Tibial artery (tissue), 4 donors: Measurements from ENCODE around the gene ZAP70.

ENCODE experiments used
- DNase-seq, 2 donors: peaks; one replicate each; pipeline ENCODE4 v3.0.0-alpha.2; 2019
- H3K27ac ChIP-seq, 2 donors: fragments of 200-600 bp; sonication (generic) in 1 of 2; 1 replicate in 1 of 2; 2 replicates in 1 of 2; pipeline ENCODE4 v1.5.1; 2018 to 2019; ENCODE audit warnings: mild to moderate bottlenecking in 1 of 2
- H3K27me3 ChIP-seq, 2 donors: fragments of 200-600 bp; sonication (generic) in 1 of 2; one replicate each; pipeline versions ENCODE4 v1.5.1 to v1.6.0; 2016 to 2019
- H3K36me3 ChIP-seq, 3 donors: fragments of 200-600 bp; sonication (generic) in 2 of 3; one replicate each; pipeline ENCODE4 v1.5.1; 2016 to 2019; ENCODE audit warnings: mild to moderate bottlenecking in 2 of 3
- H3K4me1 ChIP-seq, 4 donors: fragments of 200-600 bp; sonication (generic) in 2 of 4; 1 replicate in 3 of 4; 2 replicates in 1 of 4; pipeline ENCODE4 v1.5.1; 2016 to 2019
- H3K4me3 ChIP-seq, 2 donors: fragments of 200-600 bp; sonication (generic) in 1 of 2; 1 replicate in 1 of 2; 2 replicates in 1 of 2; pipeline ENCODE4 v1.5.1; 2018 to 2019; ENCODE audit warnings: mild to moderate bottlenecking in 2 of 2
- H3K9me3 ChIP-seq, 3 donors: fragments of 200-600 bp; sonication (generic) in 1 of 3; one replicate each; pipeline ENCODE4 v1.5.1; 2016 to 2019
- CTCF ChIP-seq, 2 experiments: fragments of 200-600 bp in 1 of 2; fragments of 450-650 bp in 1 of 2; IDR thresholded peaks; one replicate each; pipeline ENCODE4 v1.5.1; 2017 to 2019; ENCODE audit warnings: antibody characterized with exemption in 2 of 2, mild to moderate bottlenecking in 1 of 2, moderate library complexity in 1 of 2
- intact Hi-C: fragments of 100-400 bp; cut with DNase I; formaldehyde crosslinking; loops from one replicate; pipeline ENCODE4 v1.15.0; 2023; ENCODE audit warnings: low total_unique reads

ZAP70 gene

DNA sequence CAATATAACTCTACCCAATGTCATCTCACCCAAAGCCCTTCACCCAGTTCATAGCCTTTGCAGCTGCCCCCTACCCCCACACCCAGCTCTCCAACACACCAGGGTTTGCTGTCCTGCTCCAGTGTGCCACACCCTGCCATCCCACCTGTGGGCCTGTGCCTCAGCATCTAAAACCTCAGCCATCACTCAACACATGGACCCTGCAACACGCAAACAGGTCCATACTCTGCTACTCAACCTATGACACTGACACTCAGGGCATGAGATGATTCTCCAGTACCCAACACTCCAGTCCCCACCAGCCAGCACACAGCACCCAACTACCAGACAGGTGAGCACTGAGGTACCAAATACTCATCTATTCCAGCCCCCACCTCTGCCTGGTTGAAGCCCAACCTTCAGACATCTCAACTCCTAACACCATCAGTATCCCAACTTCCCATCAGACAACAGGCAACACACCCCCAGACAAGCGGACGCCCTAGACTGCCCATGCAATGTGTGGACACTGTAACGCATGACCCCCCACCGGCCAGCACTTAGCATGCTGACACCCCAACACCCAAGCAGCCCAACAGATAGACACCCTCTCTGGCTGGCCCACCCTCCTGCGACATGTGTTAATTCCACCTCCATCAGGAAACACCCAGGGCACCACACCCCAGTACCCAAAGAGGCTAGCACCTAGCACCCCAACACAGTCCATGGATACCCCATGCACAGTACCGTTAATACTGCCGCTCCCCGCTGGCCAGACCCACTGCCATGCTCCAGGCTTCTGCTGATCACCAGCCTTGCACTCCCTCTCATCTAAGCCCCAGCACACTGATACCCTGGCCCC lies 25.0 kb downstream of the ZAP70 start:
- peak in 1 of 2 donors; percentile 50 for DNase-seq
- H3K4me1 ChIP-seq: no peaks in the 10 kb centered on the region
- no peaks in the 10 kb centered on the region for H3K9me3 ChIP-seq
- no peak overlapping the region for H3K4me3 ChIP-seq
- TF ChIP-seq CTCF (IDR thresholded peaks at IDR 0.05): no peak
- H3K36me3 ChIP-seq: no peaks in the 10 kb centered on the region
- intact Hi-C loops: no loop called here
- H3K27ac ChIP-seq: no peak overlapping the region
- H3K27me3 ChIP-seq: peaks cover 0 to 19% of the 10 kb centered on the region in 2 donors

- H3K4me3 ChIP-seq: no peak overlapping the region
- DNase-seq: peak in 1 of 2 donors; percentile 54
- no peak overlapping the region for H3K27ac ChIP-seq
- peaks cover 0 to 19% of the 10 kb centered on the region in 2 donors for H3K27me3 ChIP-seq
- peaks cover 7 to 8% (median 7%) of the 10 kb centered on the region in 3 donors for H3K36me3 ChIP-seq
- H3K4me1 ChIP-seq: no peaks in the 10 kb centered on the region
- no peaks in the 10 kb centered on the region for H3K9me3 ChIP-seq
- intact Hi-C loops: no loop called here
- TF ChIP-seq CTCF (IDR thresholded peaks at IDR 0.05): no peak
Observed at GRCh38 chr2:97739020-97739892, 25.9 kb downstream of the ZAP70 start.

DNA sequence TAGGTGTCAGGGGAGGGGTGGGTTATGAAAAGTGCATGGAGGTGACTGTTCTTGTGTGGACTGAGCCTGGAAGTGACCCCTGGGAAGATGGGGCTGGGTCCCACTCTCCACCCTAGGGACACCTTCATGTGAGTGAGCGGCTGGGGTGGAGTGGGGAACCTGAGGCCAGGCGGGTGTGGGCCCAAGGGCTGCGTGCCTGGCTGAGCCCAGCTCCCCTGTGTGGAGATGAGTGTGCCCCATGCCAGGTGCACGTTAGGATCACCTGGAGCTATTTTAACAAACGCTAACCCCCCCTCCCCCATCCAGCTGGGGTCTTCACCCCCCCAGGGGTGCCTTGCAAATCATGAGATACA lies 26.5 kb downstream of the ZAP70 start:
- H3K27me3 ChIP-seq: peaks cover 0 to 16% of the 10 kb centered on the region in 2 donors
- TF ChIP-seq CTCF (IDR thresholded peaks at IDR 0.05): no peak
- H3K36me3 ChIP-seq: peaks cover 10% of the 10 kb centered on the region in 3 donors
- intact Hi-C loops: no loop called here
- H3K27ac ChIP-seq: no peak overlapping the region
- no peak overlapping the region for H3K4me3 ChIP-seq
- H3K4me1 ChIP-seq: no peaks in the 10 kb centered on the region
- DNase-seq: peak in 1 of 2 donors; percentile 41
- no peaks in the 10 kb centered on the region for H3K9me3 ChIP-seq

- peak in 1 of 2 donors; percentile 54 for DNase-seq
- H3K36me3 ChIP-seq: peaks cover 10% of the 10 kb centered on the region in 3 donors
- intact Hi-C loops: no loop called here
- H3K27ac ChIP-seq: no peak overlapping the region
- H3K4me1 ChIP-seq: no peaks in the 10 kb centered on the region
- H3K27me3 ChIP-seq: peaks cover 0 to 16% of the 10 kb centered on the region in 2 donors
- no peaks in the 10 kb centered on the region for H3K9me3 ChIP-seq
- H3K4me3 ChIP-seq: no peak overlapping the region
- peak; percentile 23 to 37 for TF ChIP-seq CTCF (IDR thresholded peaks at IDR 0.05)
Observed at GRCh38 chr2:97740590-97741182, 27.3 kb downstream of the ZAP70 start.

DNA sequence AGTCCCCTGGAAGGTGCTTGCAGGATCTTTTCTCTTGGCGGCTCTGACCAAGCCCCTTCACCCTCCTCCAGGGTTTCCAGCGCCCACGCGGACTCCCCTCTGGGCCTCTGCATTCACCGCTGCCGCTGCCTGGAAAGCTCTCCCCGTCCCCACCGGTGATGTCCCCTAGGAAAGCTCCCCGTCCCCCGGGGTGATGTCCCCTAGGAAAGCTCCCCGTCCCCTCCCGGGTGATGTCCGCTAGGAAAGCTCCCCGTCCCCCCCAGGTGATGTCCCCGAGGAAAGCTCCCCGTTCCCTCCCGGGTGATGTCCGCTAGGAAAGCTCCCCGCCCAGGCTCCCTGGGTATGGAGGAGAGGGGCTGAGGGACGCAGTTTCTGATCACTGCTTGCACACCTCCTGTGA lies 27.9 kb downstream of the ZAP70 start:
- peak in 1 of 2 donors; percentile 48 for DNase-seq
- H3K4me1 ChIP-seq: no peaks in the 10 kb centered on the region
- H3K36me3 ChIP-seq: peaks cover 10% of the 10 kb centered on the region in 3 donors
- peaks cover 0 to 16% of the 10 kb centered on the region in 2 donors for H3K27me3 ChIP-seq
- TF ChIP-seq CTCF (IDR thresholded peaks at IDR 0.05): no peak
- no peaks in the 10 kb centered on the region for H3K9me3 ChIP-seq
- no peak overlapping the region for H3K4me3 ChIP-seq
- H3K27ac ChIP-seq: no peak overlapping the region
- intact Hi-C loops: no loop called here
